D721Med (cell line): ENCODE results near the gene HORMAD2.

Experiments used
- DNase-seq: peaks from one replicate; pipeline ENCODE4 v3.0.0; 2011; ENCODE audit warnings: low spot score; ENCODE audit not compliant: insufficient read length
- FAIRE-seq: peaks from 2 replicates; lab custom pipeline; 2011; peaks lifted over from hg19 to GRCh38; lab: Jason Lieb, UNC
- CTCF ChIP-seq: IDR thresholded peaks from 2 replicates; pipeline ENCODE4 v1.5.1; 2012; ENCODE audit warnings: mild to moderate bottlenecking, control low read depth; ENCODE audit not compliant: insufficient read depth; ENCODE audit errors: missing control alignments

Gene HORMAD2

GRCh38 chr22:30079952-30080533 lies at the start of gene HORMAD2:
Gene HORMAD2, plus strand, starts transcription at chr22:30080464. Its CDS starts 13,489 bp downstream, at chr22:30093953.
- no peak for TF ChIP-seq CTCF
- FAIRE-seq (no peak), DNase-seq (no peak)

- no peak for FAIRE-seq
- DNase-seq = no peak
- no peak for TF ChIP-seq CTCF
Measured at GRCh38 chr22:30031328-30031727, 48.9 kb upstream of the HORMAD2 start.

- DNase-seq (no peak), FAIRE-seq (no peak)
- no peak for TF ChIP-seq CTCF
Measured at GRCh38 chr22:30031764-30032455, 48.4 kb upstream of the HORMAD2 start.

- TF ChIP-seq CTCF = no peak
- DNase-seq = no peak
- no peak for FAIRE-seq
Measured at GRCh38 chr22:30033137-30033536, 47.1 kb upstream of the HORMAD2 start.

- FAIRE-seq = no peak
- DNase-seq = no peak
- TF ChIP-seq CTCF = no peak
Measured at GRCh38 chr22:30033901-30034300, 46.4 kb upstream of the HORMAD2 start.

- no peak for DNase-seq
- FAIRE-seq = no peak
- TF ChIP-seq CTCF = no peak
Measured at GRCh38 chr22:30036656-30037055, 43.6 kb upstream of the HORMAD2 start.

- no peak for TF ChIP-seq CTCF
- no peak for FAIRE-seq
- DNase-seq = no peak
Measured at GRCh38 chr22:30038219-30038618, 42.0 kb upstream of the HORMAD2 start.
